Measurements from ENCODE around the gene GOLGA8M. TPM values are rescaled to one million over a fixed set of nuclear protein-coding genes. Genes with fewer than 3 reads are reported as not detected.

GOLGA8M gene, protein sequence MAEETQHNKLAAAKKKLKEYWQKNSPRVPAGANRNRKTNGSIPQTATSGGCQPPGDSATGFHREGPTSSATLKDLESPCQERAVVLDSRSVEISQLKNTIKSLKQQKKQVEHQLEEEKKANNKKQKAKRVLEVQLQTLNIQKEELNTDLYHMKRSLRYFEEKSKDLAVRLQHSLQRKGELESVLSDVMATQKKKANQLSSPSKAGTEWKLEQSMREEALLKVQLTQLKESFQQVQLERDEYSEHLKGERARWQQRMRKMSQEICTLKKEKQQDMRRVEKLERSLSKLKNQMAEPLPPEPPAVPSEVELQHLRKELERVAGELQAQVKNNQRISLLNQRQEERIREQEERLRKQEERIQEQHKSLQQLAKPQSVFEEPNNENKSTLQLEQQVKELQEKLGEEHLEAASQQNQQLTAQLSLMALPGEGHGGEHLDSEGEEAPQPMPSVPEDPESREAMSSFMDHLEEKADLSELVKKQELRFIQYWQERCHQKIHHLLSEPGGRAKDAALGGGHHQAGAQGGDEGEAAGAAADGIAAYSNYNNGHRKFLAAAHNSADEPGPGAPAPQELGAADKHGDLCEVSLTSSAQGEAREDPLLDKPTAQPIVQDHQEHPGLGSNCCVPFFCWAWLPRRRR
- total RNA-seq (2014; rRNA removed; shearing (Covaris generic)), result 0.08 TPM in 1 of 2 replicates, not detected in the other

DNA sequence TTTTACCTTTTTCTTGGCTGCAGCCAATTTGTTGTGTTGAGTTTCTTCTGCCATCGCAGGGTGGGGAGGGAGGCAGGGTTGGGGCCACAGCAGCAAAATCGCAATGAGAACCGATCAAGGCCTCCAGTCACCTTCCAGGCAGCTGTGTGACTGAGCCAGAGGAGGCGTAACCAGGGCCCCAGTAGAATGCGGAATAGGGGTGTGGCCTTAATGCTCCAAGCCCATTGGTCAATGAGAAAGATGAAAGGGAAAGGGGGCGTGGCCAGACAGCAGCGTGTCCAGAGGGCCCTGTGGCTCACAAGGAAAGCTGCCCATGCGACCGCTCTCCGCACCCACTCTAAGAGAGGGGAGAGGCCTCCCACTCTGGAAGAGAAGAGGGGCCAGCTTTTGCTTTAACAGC lies at the start of gene GOLGA8M:
TSS of gene GOLGA8M (minus strand) at position 152 of the 400 bp plus-strand sequence. CDS start at position 54, 98 bp downstream.

Small RNA genes within 50 kb of the gene (small RNA-seq; reads per million reads assigned to genes)
- gene RN7SL719P, result not detected

Other genes with a start within 250 kb of the GOLGA8M start
- 0.34 and 0.85 TPM in 2 replicates for gene GOLGA8G, start 179.4 kb downstream of the GOLGA8M start, total RNA-seq (2014; rRNA removed; shearing (Covaris generic))
- not detected in 2 replicates for gene GOLGA6L25, start 158.9 kb downstream of the GOLGA8M start, total RNA-seq (2014; rRNA removed; shearing (Covaris generic))
- gene GOLGA6L7, start 136.2 kb upstream of the GOLGA8M start, total RNA-seq (2014; rRNA removed; shearing (Covaris generic)), result not detected in 2 replicates
- gene APBA2, start 173.6 kb upstream of the GOLGA8M start, total RNA-seq (2014; rRNA removed; shearing (Covaris generic)), result 42.8 and 45.4 TPM in 2 replicates

All from A375 (cell line).